GM10248 (cell line): ENCODE measurements around the gene FGF18.
"Not testable (repeated sequence)": the region's sequence is repeated elsewhere in the genome, so short reads cannot be mapped to it uniquely, and the experiment has no call there.

Experiments used
- CTCF ChIA-PET: fragments of 300-600 bp; sonication (Branson Sonifier 250); formaldehyde crosslinking; extraction: SDS; loops from one replicate; lab custom pipeline; 2021; ENCODE audit warnings: antibody characterized with exemption; lab: Yijun Ruan, JAX
- POLR2A ChIA-PET: fragments of 350-650 bp; sonication (Branson Sonifier 250); formaldehyde crosslinking; extraction: SDS; loops from one replicate; lab custom pipeline; 2020; ENCODE audit warnings: antibody characterized with exemption; lab: Yijun Ruan, JAX
- DNase-seq: peaks from one replicate; pipeline ENCODE4 v3.0.0; 2012; ENCODE audit errors: extremely low spot score
- TF ChIP-seq, protein P1 (sequence below): IDR thresholded peaks from 2 replicates; pipeline ENCODE4 v1.5.1; 2012; ENCODE audit warnings: mild to moderate bottlenecking, low read depth; ENCODE audit errors: extremely low read depth, missing control alignments, control extremely low read depth

Gene FGF18

DNA sequence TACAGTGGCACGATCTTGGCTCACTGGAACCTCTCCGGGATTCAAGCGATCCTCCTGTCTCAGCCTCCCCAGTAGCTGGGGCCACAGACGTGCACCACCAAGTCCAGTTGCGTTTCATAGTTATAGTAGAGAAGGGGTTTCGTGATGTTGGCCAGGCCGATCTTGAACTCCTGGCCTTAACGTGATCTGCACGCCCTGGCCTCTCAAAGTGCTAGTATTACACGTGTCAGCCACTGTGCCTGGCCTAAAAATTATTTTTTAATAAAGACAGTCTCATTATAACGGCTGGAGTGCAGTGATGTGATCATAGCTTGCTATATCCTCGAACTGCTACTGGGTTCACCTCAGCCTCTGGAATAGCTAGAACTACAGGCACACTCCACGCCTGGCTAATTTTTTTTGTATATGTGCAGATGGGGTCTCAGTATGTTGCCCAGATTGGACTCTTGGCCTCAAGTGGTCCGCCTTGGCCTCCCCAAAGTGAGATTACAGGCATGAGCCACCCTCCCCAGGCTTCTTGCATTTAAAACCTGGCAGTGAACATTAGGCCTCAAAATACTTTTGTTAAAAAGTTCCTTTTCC lies 27.4 kb upstream of the FGF18 start:
- TF ChIP-seq, protein P1, sequence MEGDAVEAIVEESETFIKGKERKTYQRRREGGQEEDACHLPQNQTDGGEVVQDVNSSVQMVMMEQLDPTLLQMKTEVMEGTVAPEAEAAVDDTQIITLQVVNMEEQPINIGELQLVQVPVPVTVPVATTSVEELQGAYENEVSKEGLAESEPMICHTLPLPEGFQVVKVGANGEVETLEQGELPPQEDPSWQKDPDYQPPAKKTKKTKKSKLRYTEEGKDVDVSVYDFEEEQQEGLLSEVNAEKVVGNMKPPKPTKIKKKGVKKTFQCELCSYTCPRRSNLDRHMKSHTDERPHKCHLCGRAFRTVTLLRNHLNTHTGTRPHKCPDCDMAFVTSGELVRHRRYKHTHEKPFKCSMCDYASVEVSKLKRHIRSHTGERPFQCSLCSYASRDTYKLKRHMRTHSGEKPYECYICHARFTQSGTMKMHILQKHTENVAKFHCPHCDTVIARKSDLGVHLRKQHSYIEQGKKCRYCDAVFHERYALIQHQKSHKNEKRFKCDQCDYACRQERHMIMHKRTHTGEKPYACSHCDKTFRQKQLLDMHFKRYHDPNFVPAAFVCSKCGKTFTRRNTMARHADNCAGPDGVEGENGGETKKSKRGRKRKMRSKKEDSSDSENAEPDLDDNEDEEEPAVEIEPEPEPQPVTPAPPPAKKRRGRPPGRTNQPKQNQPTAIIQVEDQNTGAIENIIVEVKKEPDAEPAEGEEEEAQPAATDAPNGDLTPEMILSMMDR, result no peak
- POLR2A ChIA-PET, result interaction anchor here (0.7 to 1.1 kb wide), 2 partner anchors 10 to 23 kb away, joined by 3 to 4 read pairs; no protein-coding TSS in a partner anchor
- DNase-seq, result no peak
- CTCF ChIA-PET, result interaction anchor here (1.4 kb wide), 1 partner anchor 21 kb away, joined by 3 read pairs; no protein-coding TSS in a partner anchor

DNA sequence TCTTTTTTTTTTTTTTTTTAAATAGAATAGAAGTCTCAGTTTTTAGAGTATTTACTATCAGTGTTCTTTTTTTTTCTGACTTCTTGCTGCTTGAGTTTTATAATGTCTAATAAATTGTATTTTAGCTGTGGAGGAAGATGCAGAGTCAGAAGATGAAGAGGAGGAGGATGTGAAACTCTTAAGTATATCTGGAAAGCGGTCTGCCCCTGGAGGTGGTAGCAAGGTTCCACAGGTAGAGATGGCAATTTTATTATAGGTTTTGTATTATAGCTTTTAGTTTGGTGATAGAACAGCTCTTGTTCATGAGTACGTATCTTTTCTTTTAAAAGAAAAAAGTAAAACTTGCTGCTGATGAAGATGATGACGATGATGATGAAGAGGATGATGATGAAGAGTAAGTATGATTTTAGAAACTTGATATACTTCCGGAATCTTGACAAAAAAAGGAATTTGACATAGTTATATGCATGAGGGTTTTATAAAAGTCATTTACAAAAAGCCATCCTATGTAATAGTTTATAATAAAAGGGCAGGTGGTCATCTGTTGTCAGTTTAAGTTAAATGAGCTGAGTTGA lies 26.8 kb upstream of the FGF18 start:
- TF ChIP-seq, protein P1, result no peak
- no peak for DNase-seq
- ChIA-PET CTCF (interaction anchor here (1.4 kb wide), 1 partner anchor 21 kb away, joined by 3 read pairs; no protein-coding TSS in a partner anchor), POLR2A (interaction anchor here (0.7 to 1.3 kb wide), 3 partner anchors 11 to 22 kb away, joined by 3 to 6 read pairs (median 4); no protein-coding TSS in a partner anchor)

DNA sequence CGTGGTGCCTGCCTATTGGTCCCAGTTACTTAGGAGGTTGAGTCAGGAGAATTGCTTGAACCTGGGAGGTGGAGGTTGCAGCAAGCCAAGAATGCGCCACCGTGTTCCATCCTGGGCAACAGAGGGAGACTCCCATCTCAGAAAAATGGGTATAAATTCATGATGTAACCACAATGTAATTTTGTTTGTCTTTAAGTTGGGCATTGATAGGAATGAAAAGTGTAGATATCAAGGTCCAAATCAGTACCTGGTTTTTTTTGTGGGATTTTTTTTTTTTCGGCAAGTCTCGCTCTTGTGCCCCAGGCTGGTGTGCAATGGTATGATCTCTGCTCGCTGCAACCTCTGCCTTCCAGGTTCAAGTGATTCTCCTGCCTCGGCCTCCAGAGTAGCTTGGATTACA lies 24.4 kb upstream of the FGF18 start:
- CTCF ChIA-PET, result no interaction called here
- POLR2A ChIA-PET, result no interaction called here
- TF ChIP-seq, protein P1, result no peak
- DNase-seq, result no peak

DNA sequence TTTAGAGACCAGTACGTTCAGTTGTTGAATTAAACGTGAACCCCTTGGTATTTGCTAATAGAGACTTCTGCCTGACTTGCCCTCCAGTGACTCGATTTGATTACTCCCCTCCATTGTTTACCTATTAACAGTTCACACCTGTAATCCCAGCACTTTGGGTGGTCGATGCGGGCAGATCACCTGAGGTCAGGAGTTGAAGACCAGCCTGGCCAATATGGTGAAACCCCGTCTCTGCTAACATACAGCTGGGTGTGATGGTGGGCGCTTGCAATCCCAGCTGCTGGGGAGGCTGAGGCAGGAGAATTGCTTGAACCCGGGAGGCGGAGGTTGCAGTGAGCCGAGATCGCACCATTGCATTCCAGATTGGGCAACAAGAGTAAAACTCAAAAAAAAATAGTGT lies 22.9 kb upstream of the FGF18 start:
- ChIA-PET CTCF (interaction anchor here (0.9 kb wide), 1 partner anchor 12 kb away, joined by 3 read pairs; no protein-coding TSS in a partner anchor), POLR2A (interaction anchor here (0.9 to 1.7 kb wide), 2 partner anchors 8 to 45 kb away, joined by 3 to 6 read pairs; no protein-coding TSS in a partner anchor)
- DNase-seq, result not testable (repeated sequence)

DNA sequence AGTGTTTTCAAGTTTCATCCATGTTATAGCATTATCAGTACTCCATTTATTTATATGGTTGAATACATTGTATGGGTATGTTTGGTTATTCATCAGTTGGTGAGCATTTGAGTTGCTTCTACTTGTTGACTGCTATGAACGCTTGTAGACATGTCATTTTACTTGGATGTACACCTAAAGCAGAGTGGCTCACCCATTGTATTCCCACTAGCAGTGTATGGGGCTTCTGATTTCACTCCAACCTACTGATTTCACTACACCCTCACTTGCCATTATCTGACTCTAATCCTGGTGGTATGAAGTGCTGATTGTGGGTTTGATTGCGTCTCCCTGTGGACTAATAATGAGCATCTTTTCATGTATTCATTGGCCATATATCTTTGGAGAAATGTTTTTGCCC lies 22.3 kb upstream of the FGF18 start:
- no peak for DNase-seq
- CTCF ChIA-PET, result no interaction called here
- TF ChIP-seq, protein P1, result no peak
- POLR2A ChIA-PET, result interaction anchor here (1.7 kb wide), 1 partner anchor 9 kb away, joined by 6 read pairs; no protein-coding TSS in a partner anchor

DNA sequence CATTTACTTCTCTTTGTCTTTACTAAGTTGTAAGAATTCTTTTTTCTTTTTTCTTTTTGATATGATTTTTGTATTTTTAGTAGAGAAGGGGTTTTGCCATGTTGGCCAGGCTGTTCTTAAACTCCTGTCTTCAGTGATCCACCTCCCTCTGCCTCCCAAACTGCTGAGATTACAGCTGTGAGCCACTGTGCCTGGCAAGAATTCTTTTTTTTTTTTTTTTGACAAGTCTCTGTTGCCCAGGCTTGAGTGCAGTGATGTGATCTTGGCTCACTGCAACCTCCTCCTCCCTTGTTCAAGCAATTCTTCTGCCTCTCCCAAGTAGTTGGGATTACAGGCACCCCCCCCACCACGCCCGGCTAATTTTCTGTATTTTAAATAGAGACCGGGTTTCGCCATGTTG lies 21.8 kb upstream of the FGF18 start:
- ChIA-PET POLR2A (interaction anchor here (1.7 kb wide), 1 partner anchor 9 kb away, joined by 6 read pairs; no protein-coding TSS in a partner anchor), CTCF (no interaction called here)
- TF ChIP-seq, protein P1, result no peak
- DNase-seq, result no peak

DNA sequence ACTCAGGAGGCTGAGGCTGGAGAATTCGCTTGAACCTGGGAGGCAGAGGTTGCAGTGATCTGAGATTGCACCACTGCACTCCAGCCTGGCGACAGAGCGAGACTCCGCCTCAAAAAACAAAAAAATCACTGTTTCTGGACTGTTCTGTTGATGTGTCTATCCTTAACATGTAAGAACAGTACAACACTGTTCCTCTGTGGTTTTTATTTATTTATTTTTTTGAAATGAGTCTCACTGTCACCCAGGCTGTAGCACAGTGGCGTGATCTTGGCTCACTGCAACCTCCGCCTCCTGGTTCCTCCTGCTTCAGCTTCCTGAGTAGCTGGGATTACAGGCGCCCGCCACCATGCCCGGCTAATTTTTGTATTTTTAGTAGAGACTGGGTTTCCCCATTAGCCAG lies 20.8 kb upstream of the FGF18 start:
- CTCF ChIA-PET, DNase-seq: not testable (repeated sequence)
- POLR2A ChIA-PET, result interaction anchor here (1.2 kb wide), 1 partner anchor 11 kb away, joined by 3 read pairs; the partner anchor contains the start of gene NPM1
